HG03575 (cell line): ENCODE measurements around the gene SPINK13.
"Not testable (repeated sequence)": the region's sequence is repeated elsewhere in the genome, so short reads cannot be mapped to it uniquely, and the experiment has no call there.

Experiments used
- ATAC-seq: cut with Tn5 transposase; IDR thresholded peaks from one replicate; pipeline ENCODE4 v1.9.1; 2021; ENCODE audit not compliant: unreplicated experiment, insufficient number of reproducible peaks, low FRiP score; ENCODE audit errors: extremely low read depth

The SPINK13 gene, protein sequence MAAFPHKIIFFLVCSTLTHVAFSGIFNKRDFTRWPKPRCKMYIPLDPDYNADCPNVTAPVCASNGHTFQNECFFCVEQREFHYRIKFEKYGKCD

DNA sequence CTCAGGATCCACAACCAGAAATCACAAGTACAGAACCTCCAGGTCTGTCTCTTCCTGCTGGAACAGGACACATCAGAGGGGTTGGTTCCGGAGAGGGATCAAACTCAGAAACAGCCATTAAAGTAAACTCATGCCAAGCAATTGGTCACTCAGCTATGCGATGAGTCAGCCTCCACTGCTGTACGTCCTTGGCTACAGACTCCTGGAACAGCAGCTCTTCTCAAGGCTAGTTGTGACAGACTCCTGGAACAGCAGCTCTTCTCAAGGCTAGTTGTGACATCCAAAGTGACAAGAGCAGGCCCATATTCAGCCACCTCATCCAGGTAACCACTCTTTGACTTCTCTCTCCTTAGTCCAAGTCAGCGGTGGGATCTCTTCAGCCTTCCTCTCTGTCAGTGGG is at the start of gene SPINK13:
SPINK13 (plus strand) TSS at position 229 of the 400 bp plus-strand sequence. CDS start 1,279 bp downstream, outside the sequence.
- ATAC-seq = no peak

DNA sequence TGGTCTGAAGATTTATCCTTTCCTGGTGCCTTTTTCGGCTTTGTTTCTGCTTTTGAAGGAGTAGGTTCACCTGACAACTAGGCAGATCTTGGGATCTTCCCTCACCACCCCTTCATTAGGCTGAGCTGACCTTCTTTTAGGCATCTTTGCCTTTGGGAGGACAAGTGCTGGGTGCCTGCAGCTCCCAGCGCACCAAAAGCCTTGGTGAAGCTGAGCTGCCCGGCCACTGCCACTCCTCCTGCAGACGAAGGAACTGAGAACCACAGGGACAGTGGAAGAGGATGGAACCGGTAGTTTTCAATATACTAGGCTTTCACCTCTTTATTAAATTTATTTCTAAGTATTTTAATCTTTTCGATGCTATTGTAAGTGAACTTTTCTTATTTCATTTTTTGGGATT is 47.1 kb upstream of the SPINK13 start:
- no peak for ATAC-seq

DNA sequence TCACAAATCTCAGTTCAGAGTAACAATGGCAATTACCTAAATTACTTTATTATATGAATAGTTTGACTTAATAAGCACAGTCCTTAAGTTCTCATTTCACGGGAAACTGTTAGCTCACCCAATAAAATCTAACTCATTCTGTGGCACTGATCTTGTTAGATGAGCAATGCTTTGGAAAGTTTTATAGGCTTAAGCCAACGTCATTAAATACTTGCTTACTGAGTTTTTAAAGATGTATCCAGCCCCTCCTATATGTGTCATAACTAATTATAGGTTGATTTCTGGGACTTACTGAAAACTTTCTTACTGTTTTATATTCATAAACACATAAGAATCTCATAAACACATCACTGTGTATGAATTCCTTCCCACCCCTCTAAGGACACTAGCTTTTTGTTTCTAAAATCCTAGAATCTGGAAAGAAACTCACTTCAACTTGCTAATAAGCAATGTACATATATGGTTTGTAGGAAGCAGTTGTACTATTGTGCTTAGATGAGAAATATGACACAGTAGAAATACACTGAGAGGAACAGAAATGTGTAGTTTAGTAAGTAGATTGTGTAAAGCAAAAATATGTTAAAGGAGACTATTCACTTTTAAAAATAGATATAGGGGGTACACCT is 44.4 kb upstream of the SPINK13 start:
- ATAC-seq = no peak

DNA sequence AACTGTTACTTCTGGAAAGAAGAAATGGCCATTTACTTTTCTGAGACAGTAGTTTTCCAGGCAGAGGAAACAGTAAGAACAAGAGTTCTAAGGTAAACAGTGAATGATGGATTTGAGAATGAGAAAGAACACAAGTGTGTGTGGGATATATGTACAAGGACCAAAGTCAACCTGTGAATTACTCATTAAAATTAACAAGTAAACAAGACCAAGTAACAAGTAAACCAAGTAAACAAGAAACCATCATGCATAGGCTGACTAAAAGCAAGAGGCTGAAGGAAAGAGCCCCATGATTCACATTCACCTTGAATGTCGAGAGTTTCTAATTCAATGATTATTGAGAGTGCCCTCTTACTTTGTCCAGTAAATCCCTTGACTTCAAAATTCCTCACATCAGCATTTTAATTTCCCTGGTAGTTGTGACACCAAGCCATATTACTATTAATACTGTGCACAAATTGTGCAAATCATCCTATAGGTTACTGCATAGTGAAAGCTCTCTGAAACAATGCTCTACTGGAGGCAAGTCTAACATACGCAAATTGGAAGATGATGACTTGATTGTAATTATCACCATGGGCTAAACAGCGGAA is 40.1 kb upstream of the SPINK13 start:
- no peak for ATAC-seq

DNA sequence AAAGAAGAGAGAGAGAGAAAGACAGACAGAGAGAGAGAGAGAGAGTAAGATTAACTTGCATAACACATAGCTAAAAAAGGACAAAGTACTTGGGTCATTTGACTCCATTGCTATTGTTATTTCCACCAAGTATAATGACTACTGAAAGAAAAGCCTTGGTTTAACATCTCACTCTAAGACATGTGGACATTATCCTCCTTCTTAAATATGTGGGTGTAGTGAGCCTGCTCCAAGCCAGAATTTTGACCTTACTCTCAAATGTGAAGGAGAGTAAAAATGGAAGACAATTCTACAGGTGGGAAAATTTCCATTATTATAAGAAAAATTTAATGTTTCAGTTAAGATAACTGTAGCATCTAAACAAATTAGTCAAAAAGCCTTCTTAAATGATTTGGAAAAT is 38.8 kb upstream of the SPINK13 start:
- no peak for ATAC-seq

DNA sequence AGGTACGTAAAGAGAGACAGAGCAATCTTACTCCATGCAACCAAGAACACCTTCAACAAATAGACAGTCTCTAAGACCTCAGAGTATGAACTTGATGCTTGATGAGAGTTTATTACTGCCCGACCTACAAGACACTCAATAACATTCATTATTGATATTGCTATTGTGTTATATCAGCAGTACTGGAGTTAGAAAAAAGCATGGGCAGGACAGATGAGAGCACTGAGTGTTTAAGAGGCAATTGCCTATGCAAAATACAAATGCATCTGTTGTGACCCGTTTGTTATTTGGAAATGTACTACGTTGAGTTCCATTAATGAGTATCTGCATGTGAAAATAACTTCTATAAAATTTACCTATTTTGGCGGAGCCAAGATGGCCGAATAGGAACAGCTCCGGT is 38.4 kb upstream of the SPINK13 start:
- no peak for ATAC-seq

DNA sequence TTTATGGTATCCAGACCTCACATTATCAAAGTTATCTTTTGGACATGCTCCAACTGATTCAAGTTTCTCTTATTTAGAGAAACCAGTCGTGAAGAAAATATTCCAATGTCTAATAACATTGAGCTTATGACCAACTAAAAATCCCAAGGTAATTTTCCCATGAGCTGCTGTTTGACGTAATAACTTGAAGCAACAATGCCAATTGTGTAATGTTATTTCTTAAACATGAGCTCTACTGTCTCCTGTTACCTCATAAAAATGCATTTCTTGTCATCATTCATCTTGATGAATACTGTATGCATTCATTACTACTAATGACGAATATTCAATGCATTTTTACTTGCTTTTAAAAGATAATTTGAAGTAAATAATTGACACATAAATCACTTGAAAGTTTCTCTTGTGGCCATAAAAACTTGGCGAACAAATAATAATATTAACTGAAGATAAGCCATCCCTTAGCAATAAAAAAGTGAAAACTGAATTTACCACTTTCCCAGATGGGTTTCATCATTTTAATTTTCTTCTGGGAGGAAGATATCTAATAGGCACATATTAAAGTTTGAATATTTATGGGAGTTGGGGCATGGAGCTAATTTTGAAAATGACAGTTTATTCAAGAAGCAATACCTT is 30.7 kb upstream of the SPINK13 start:
- no peak for ATAC-seq

DNA sequence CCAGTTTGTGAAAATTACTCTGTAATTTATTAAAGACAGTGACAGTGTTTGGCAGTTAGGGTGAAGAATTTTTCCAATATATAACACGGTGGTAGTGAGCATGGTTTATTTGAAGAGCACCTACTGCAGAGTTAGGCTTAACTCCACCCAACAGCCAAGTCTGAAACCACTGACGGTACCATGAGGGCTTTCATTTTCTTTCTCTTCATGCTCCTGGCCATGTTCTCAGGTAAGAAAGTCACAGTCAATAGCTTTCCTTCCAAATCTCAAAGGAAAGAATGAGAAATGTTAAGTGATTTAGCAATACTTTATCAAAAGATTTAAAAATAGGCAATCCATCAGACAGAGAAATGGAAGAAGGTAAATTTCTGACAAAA is 30.2 kb upstream of the SPINK13 start, which contains the start of gene MARCOL:
MARCOL (plus strand) TSS at position 108 of the 377 bp plus-strand sequence; CDS start at position 181, 73 bp downstream.
- no peak for ATAC-seq

DNA sequence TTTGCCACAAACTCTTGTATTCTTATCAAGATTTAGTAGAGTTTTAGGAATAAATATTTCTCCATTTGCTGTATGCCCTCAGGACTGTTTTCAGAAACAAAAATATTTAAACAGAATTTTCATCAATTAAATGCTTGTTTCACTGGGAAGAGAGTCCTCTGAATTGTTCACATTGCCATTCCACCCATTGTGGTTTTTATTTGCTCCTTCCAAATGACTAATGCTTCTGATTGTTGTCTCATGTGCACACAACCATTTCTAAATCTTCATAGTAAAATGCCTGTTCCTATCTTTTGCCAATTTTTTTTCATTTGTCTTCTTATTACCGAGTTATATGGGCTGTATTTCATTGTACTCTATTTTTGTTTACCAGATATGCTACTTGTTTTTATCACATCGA is 19.7 kb upstream of the SPINK13 start:
- no peak for ATAC-seq

DNA sequence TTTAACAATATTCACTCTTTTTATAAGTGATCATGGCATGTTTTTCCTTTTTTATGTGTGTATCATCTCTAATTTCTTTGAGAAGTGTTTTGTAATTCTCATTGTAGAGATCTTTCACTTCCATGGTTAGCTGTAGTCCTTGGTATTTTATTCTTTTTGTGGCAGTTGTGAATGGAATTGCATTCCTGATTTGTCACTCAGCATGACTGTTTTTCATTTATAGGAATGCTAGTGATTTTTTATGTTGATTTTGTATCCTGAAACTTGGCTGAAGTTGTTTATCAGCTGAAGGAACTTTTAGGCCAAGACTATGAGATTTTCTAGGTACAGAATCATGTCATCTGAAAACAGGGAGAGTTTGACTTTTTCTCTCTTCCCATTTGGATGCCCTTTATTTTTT is 13.1 kb upstream of the SPINK13 start:
- ATAC-seq = no peak

DNA sequence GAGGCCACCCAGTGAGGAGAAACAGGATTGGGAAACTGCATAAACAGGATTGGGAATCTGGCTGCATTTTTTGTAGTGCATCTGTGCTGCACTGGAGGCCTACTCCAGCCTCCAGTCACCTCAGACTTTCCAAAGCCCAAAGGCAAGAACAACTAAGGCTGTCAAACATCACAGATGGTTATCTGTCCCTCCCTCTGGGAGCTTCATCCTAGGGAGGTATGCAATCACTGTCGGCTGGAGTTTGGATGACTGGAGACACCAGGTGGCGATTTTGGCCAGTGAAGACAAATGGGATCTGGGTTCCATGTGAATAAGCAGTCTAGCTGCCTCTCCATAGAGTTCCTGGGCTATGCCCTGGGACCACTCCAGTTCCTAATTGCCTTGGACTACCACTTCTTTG is 9.3 kb upstream of the SPINK13 start:
- no peak for ATAC-seq

DNA sequence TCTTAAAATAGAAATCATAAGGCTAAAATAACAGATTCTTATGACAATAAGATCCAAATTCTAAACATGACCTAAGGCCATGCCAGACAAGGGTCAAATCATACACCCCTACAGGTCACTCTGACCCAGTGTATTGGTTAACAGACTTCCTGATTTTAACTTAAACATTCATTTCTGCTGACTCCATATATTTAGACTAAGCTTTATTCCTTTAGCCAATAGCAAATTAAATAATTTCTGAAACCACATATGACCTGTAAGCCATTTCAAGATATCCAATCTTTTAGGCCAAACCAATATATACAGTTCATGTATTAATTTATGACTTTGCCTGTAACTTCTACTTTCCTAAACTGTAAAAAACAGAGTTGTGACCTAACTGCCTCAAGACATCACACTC is 7.4 kb upstream of the SPINK13 start:
- ATAC-seq = no peak

DNA sequence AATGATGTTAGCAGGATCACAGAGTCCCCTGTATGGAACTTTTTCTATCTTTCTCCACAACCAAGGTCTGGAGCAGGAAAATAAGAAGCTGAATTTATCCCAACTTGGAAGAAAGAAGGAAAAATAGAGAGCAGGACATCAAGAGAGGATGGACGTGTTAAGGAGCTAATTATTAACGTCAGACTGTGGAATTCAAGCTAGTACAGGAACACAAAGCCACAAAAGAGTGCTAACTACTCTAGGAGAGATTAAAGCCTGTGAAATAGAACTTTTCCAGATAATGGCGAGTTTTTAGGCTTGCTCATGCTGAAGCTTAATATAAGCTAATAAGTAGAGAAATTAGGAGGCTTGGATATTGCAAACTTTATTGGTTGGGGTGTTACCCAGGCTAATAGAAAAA is 632 bp upstream of the SPINK13 start:
- ATAC-seq = no peak

DNA sequence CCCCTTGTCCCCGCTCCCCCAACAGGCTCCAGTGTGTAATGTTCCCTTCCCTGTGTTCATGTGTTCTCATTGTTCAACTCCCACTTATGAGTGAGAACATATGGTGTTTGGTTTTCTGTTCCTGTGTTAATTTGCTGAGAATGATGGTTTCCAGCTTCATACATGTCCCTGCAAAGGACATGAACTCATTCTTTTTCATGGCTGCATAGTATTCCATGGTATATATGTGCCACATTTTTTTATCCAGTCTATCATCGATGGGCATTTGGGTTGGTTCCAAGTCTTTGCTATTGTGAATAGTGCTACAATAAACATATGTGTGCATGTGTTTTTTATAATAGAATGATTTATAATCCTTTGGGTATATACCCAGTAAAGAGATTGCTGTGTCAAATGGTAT is 6.5 kb downstream of the SPINK13 start:
- ATAC-seq = not testable (repeated sequence)

DNA sequence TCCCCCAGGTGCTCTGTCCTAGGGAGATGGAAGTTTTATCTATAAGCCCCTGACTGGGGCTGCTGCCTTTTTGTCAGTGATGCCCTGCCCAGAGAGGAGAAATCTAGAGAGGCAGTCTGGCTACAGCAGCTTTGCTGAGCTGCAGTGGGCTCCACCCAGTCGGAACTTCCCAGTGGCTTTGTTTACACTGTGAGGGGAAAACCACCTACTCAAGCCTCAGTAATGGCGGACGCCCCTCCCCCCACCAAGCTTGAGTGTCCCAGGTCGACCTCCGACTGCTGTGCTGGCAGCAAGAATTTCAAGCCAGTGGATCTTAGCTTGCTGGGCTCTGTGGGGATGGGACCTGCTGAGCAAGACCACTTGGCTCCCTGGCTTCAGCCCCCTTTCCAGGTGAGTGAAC is 12.3 kb downstream of the SPINK13 start:
- not testable (repeated sequence) for ATAC-seq

DNA sequence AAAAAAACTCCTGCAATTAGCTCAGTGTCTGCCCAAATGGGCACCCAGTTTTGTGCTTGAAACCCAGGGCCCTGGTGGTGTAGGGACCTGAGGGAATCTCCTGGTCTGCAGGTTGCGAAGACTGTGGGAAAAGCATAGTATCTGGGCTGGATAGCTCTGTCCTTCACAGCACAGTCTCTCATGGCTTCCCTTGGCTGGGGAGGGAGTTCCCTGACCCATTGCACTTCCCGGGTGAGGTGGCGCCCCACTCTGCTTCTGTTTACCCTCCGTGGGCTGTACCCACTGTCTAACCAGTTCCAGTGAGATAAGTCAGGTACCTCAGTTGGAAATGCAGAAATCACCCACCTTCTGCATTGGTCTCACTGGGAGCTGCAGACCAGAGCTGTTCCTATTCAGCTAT is 12.7 kb downstream of the SPINK13 start:
- ATAC-seq = not testable (repeated sequence)

DNA sequence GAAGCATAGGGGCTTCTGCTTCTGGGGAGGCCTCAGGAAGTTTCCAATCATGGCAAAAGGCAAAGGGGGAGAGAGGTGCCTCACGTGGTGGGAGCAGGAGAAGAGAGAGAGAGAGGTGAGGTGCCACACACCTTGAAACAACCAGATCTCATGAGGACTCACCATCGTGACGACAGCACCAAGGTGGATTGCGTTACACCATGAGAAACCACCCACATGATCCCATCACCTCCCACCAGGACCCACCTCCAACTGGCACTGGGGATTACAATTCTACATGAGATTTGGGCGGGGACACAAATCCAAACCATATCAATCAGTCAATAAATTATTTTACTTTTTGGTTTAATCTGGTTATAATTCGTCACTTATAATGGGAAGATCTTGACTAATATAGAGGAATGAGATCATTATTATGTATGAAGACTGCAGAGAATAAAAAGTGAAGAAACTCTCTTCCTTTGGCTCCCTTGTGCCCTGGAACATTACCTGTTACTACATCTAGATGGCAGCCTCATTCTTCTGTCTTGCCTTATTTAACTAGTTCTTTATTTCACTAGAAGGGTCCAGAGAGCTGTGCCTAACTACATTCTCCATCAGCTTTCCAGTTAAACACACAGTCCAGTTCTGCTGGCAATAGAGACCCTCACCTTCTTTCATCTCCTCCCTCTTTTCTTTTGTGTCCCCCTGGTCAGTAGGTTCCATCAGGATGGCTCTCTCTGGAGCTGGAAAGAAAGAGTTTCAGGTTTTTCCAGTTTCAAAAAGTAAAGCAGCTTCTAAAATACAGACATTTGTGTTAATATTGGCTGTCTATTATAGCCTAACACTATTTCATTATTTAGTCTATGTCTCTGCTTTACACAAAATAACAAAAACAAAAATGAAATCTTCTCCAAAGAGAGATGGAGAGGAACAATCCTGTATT is 21.9 kb downstream of the SPINK13 start:
- ATAC-seq = no peak

DNA sequence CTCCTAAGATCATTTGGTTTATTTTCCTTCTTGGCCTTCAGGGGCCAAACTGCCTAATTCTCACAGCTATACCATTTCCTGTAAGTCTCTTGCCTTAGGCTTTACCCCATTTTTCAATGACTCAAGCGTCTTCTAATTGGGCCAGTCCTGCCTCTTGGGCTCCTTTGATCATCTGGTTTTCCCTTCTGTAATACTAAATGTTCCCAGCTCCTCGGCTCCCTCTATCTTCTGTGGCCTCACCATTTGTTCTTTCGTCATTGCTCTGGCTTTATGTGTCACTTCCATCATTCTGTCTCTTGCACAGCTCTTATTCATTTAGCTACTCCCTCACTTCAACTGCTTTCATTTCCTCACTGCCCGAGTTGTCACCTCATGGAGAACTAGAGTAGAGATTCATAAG is 29.1 kb downstream of the SPINK13 start:
- ATAC-seq = no peak

DNA sequence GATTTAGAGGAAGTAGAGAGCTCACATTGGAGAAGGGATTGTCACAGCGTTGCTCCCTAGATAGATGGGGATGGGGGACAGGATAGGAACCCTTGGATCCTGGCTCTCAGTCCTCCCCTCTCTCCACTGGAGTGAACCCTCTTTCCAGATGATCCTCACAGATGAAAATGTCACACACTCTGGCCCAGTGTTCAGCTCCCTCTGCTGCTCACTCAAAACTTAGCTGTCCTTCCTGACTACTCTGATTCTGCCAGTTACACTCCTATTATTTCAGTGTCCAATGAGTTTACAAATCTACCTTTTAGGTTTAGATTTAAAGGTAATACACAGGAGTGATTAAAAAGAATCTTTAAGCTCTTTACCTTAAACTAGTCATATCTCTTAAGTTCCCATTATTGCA is 37.9 kb downstream of the SPINK13 start:
- no peak for ATAC-seq
